HepG2 (cell line): Measurements from ENCODE around the gene TSEN54. TPM values are rescaled to one million over a fixed set of nuclear protein-coding genes. Genes with fewer than 3 reads are reported as not detected.

Experiments used
- CBFB ChIP-seq: sonication (generic); formaldehyde crosslinking; IDR thresholded peaks from 2 replicates; pipeline ENCODE4 v1.4.0; 2020; ENCODE audit warnings: missing genetic modification reagents
- GZF1 ChIP-seq: sonication (generic); formaldehyde crosslinking; IDR thresholded peaks from 2 replicates; pipeline ENCODE4 v1.5.1; 2020; ENCODE audit warnings: mild to moderate bottlenecking, missing genetic modification reagents
- IRF2 ChIP-seq: IDR thresholded peaks from 2 replicates; pipeline ENCODE4 v1.6.1; 2018; ENCODE audit warnings: missing genetic modification reagents, missing compliant biosample characterization
- MZF1 ChIP-seq: sonication (generic); formaldehyde crosslinking; IDR thresholded peaks from 2 replicates; pipeline ENCODE4 v1.8.1; 2023; ENCODE audit warnings: mild to moderate bottlenecking, missing genetic modification reagents, borderline replicate concordance
- NCOA2 ChIP-seq: sonication (generic); formaldehyde crosslinking; IDR thresholded peaks from 2 replicates; pipeline ENCODE4 v1.8.0; 2022; ENCODE audit warnings: inconsistent platforms
- NFE2L1 ChIP-seq: sonication (generic); formaldehyde crosslinking; IDR thresholded peaks from 2 replicates; pipeline ENCODE4 v1.4.0; 2020; ENCODE audit warnings: missing genetic modification reagents, mild to moderate bottlenecking, borderline replicate concordance
- NFIC ChIP-seq: IDR thresholded peaks from 2 replicates; pipeline ENCODE4 v1.6.1; 2012; ENCODE audit warnings: mild to moderate bottlenecking, low read length, inconsistent platforms
- PHF8 ChIP-seq: sonication (generic); formaldehyde crosslinking; IDR thresholded peaks from 2 replicates; pipeline ENCODE4 v1.5.0; 2020; ENCODE audit warnings: missing genetic modification reagents
- POLR2AphosphoS2 ChIP-seq: IDR thresholded peaks from 2 replicates; pipeline ENCODE4 v1.6.1; 2011; ENCODE audit warnings: low read depth, low read length, improper control_type of control experiment
- TBP ChIP-seq: sonication (generic); formaldehyde crosslinking; IDR thresholded peaks from 2 replicates; pipeline ENCODE4 v1.5.0; 2020; ENCODE audit warnings: missing genetic modification reagents
- TEAD3 ChIP-seq: optimal IDR thresholded peaks from 2 replicates; pipeline ENCODE3; 2016; ENCODE audit warnings: borderline replicate concordance
- THRA ChIP-seq: sonication (generic); formaldehyde crosslinking; IDR thresholded peaks from 2 replicates; pipeline ENCODE4 v1.4.0; 2020; ENCODE audit warnings: missing genetic modification reagents, borderline replicate concordance
- TOPORS ChIP-seq: sonication (generic); formaldehyde crosslinking; IDR thresholded peaks from 2 replicates; pipeline ENCODE4 v1.8.0; 2023; ENCODE audit warnings: mild to moderate bottlenecking, missing genetic modification reagents
- ZBTB1 ChIP-seq: sonication (generic); formaldehyde crosslinking; IDR thresholded peaks from 2 replicates; pipeline ENCODE4 v1.4.0; 2020; ENCODE audit warnings: missing genetic modification reagents, borderline replicate concordance
- ZNF224 ChIP-seq: sonication (generic); formaldehyde crosslinking; IDR thresholded peaks from 2 replicates; pipeline ENCODE4 v1.5.0; 2020; ENCODE audit warnings: mild to moderate bottlenecking, missing genetic modification reagents
- ZNF225 ChIP-seq: sonication (generic); formaldehyde crosslinking; IDR thresholded peaks from 2 replicates; pipeline ENCODE4 v1.4.0; 2020; ENCODE audit warnings: mild to moderate bottlenecking, missing genetic modification reagents
- ZNF383 ChIP-seq: sonication (generic); formaldehyde crosslinking; IDR thresholded peaks from 2 replicates; pipeline ENCODE4 v1.4.0; 2020; ENCODE audit warnings: missing genetic modification reagents, mild to moderate bottlenecking, borderline replicate concordance
- ZNF432 ChIP-seq: sonication (generic); formaldehyde crosslinking; IDR thresholded peaks from 2 replicates; pipeline ENCODE4 v1.5.0; 2020; ENCODE audit warnings: missing genetic modification reagents, mild to moderate bottlenecking, borderline replicate concordance
- ZNF460 ChIP-seq: sonication (generic); formaldehyde crosslinking; IDR thresholded peaks from 2 replicates; pipeline ENCODE4 v1.5.1; 2020; ENCODE audit warnings: missing genetic modification reagents, mild to moderate bottlenecking, borderline replicate concordance
- ZNF556 ChIP-seq: sonication (generic); formaldehyde crosslinking; IDR thresholded peaks from 2 replicates; pipeline ENCODE4 v1.4.0; 2020; ENCODE audit warnings: mild to moderate bottlenecking, missing genetic modification reagents, borderline replicate concordance
- ZNF614 ChIP-seq: IDR thresholded peaks from 2 replicates; pipeline ENCODE4 v1.6.1; 2018; ENCODE audit warnings: missing biosample characterization, missing genetic modification reagents, inconsistent platforms, borderline replicate concordance
- ZNF660 ChIP-seq: sonication (generic); formaldehyde crosslinking; IDR thresholded peaks from 2 replicates; pipeline ENCODE4 v1.5.1; 2020; ENCODE audit warnings: mild to moderate bottlenecking, low read depth, missing genetic modification reagents, borderline replicate concordance
- ZNF776 ChIP-seq: sonication (generic); formaldehyde crosslinking; IDR thresholded peaks from 2 replicates; pipeline ENCODE4 v1.4.0; 2020; ENCODE audit warnings: mild to moderate bottlenecking, missing genetic modification reagents
- ZNF891 ChIP-seq: sonication (generic); formaldehyde crosslinking; IDR thresholded peaks from 2 replicates; pipeline ENCODE4 v1.5.0; 2020; ENCODE audit warnings: mild to moderate bottlenecking, missing genetic modification reagents
- ZSCAN20 ChIP-seq: sonication (generic); formaldehyde crosslinking; IDR thresholded peaks from 2 replicates; pipeline ENCODE4 v1.4.0; 2020; ENCODE audit warnings: missing genetic modification reagents, mild to moderate bottlenecking, borderline replicate concordance
- polyA plus RNA-seq, 8 experiments: library from polyadenylated mRNA; depleted of rRNA in 3 of 8; stranded (reverse) in 7 of 8; unstranded in 1 of 8; fragments of >200 nt; fragmentation: Illumina TruSeq in 4 of 8; extraction: Trizol in 4 of 8; gene quantifications; 2 replicates each; pipeline versions ENCODE4 v1.2.1 to v1.2.3, GENCODE V29; 2011 to 2016; ENCODE audit warnings: low read depth in 4 of 8, missing spikeins in 1 of 8, mixed read lengths in 1 of 8; ENCODE audit not compliant: insufficient read depth in 1 of 8
- total RNA-seq, 5 experiments: library from RNA; depleted of rRNA; stranded (reverse); fragments of >200 nt; fragmentation: Illumina TruSeq; extraction: Trizol; gene quantifications; 2 replicates each; pipeline ENCODE4 v1.2.3, GENCODE V29; 2016; ENCODE audit warnings: low read depth in 1 of 5
- TF ChIP-seq, protein P1 (sequence below): sonication (generic); formaldehyde crosslinking; conservative IDR thresholded peaks from 2 replicates; pipeline ENCODE4 v1.4.0; 2020; ENCODE audit warnings: missing genetic modification reagents
- TF ChIP-seq, protein P2 (sequence below): sonication (generic); formaldehyde crosslinking; IDR thresholded peaks from 2 replicates; pipeline ENCODE4 v1.4.0; 2020; ENCODE audit warnings: mild to moderate bottlenecking, missing genetic modification reagents

The TSEN54 gene
- total and polyA plus RNA-seq, 2 of the 13 experiments (the other 11 are each of a cell fraction or from before 2014, with no cell fraction given) = 62.9 to 63.3 TPM

DNA sequence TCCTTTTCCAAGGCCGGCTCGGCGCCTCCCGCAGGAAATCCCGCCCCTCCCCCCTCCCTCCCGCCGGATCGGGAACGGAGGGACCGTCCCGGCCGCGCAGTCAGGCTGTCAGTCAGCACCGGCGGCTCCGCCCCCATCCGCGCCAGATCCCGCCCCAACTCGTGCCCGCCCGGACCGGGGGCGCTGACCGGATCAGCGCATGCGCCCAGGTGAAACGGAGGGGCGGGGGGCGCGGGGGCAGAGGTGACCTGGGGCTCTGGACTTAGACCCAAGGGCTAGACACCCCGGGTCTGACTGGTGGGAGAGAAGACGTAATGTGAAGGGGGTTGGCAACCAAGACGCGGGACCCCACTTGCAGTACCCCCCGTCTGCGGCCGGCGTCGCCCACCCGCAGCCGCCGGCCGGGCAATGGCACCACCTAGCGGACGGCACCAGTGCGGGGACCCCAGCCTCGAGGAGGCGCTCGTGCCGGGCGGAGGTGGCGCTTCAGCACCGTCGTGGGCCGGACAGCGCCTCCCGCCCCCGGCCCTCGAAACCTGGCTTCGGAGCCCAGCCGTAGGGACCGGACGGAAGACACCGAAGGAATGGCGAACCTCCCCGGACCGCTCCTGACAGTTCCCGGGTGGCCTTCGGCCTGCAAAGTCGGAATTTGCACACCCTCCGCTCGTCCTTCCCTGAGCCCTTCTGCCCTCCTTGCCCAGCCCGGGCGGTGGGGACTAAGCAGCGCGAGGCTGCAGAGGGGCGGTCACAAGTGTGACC lies 653 bp upstream of the TSEN54 start, which contains the start of gene CASKIN2 (continued):
- TF ChIP-seq ZBTB1 (CRISPR knock-in tag) (peak; percentile 76; the same call in 1 of the 2 replicates), NFIC (no peak), MZF1 (CRISPR knock-in tag) (0 out of 2 replicates have a peak, but pooled peaks have one; percentile 59), ZNF556 (peak; percentile 98), ZNF225 (CRISPR knock-in tag) (peak; percentile 98), TOPORS (CRISPR knock-in tag) (peak; percentile 73), ZNF432 (CRISPR knock-in tag) (no peak), ZNF460 (CRISPR knock-in tag) (peak; percentile 21; the same call in 1 of the 2 replicates), THRA (CRISPR knock-in tag) (peak; percentile 82), ZNF891 (CRISPR knock-in tag) (peak; percentile 99), ZNF660 (CRISPR knock-in tag) (peak; percentile 92), TBP (CRISPR knock-in tag) (no peak; the same call in 1 of the 2 replicates), TEAD3 (peak; percentile 80), NFE2L1 (CRISPR knock-in tag) (0 out of 2 replicates have a peak, but pooled peaks have one; percentile 74), PHF8 (CRISPR knock-in tag) (peak; percentile 71; the same call in 1 of the 2 replicates), ZNF614 (peak; percentile 68; the same call in 1 of the 2 replicates), ZSCAN20 (peak; percentile 91; the same call in 1 of the 2 replicates), CBFB (CRISPR knock-in tag) (peak; percentile 85; the same call in 1 of the 2 replicates), IRF2 (CRISPR knock-in tag) (peak; percentile 67), GZF1 (peak; percentile 92), POLR2AphosphoS2 (no peak), ZNF383 (CRISPR knock-in tag) (0 out of 2 replicates have a peak, but pooled peaks have one; percentile 61), ZNF776 (CRISPR knock-in tag) (peak; percentile 99; the same call in 1 of the 2 replicates), ZNF224 (CRISPR knock-in tag) (0 out of 2 replicates have a peak, but pooled peaks have one; percentile 80), NCOA2 (CRISPR knock-in tag) (peak; percentile 54)
- TF ChIP-seq, protein P1, sequence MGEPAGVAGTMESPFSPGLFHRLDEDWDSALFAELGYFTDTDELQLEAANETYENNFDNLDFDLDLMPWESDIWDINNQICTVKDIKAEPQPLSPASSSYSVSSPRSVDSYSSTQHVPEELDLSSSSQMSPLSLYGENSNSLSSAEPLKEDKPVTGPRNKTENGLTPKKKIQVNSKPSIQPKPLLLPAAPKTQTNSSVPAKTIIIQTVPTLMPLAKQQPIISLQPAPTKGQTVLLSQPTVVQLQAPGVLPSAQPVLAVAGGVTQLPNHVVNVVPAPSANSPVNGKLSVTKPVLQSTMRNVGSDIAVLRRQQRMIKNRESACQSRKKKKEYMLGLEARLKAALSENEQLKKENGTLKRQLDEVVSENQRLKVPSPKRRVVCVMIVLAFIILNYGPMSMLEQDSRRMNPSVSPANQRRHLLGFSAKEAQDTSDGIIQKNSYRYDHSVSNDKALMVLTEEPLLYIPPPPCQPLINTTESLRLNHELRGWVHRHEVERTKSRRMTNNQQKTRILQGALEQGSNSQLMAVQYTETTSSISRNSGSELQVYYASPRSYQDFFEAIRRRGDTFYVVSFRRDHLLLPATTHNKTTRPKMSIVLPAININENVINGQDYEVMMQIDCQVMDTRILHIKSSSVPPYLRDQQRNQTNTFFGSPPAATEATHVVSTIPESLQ (CRISPR knock-in tag) = peak; percentile 96; the same call in 1 of the 2 replicates
- TF ChIP-seq, protein P2, sequence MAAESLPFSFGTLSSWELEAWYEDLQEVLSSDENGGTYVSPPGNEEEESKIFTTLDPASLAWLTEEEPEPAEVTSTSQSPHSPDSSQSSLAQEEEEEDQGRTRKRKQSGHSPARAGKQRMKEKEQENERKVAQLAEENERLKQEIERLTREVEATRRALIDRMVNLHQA (CRISPR knock-in tag) = peak; percentile 87
